Measurements from ENCODE around the gene IFNAR2.
A peak's percentile ranks its signal among the peaks of the same experiment; 100 is the strongest.

The IFNAR2 gene

DNA sequence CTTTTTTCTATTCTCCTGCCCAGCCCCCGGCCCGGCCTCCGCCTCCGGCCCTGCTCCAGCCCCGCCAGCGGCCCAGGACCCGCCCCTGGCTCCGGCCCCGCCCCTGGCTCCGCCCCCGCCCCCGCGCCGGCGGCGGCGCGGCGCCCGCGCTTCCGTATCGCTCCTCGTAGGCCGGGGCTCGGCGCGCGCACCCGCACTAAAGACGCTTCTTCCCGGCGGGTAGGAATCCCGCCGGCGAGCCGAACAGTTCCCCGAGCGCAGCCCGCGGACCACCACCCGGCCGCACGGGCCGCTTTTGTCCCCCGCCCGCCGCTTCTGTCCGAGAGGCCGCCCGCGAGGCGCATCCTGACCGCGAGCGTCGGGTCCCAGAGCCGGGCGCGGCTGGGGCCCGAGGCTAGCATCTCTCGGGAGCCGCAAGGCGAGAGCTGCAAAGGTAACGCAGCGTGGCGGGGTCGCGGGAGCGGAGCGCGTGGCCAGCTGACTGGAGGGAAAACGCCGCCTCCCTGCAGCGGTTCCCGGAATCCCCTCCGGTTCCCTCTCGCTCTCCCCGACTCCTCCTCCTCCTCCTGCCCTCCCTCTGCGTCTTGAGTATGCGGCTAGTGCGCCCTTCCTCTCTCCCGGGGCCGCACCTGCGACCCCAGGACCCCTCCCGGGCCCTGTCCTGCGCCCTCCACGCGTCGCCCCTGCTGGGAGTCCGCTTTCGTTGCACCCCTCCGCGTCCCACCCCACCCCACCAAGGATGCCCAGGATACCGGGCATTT lies at the start of gene IFNAR2:
TSS of gene IFNAR2 (plus strand) at position 155 of the 761 bp plus-strand sequence. CDS start 11,985 bp downstream, outside the sequence.
- TF ChIP-seq, protein P1, sequence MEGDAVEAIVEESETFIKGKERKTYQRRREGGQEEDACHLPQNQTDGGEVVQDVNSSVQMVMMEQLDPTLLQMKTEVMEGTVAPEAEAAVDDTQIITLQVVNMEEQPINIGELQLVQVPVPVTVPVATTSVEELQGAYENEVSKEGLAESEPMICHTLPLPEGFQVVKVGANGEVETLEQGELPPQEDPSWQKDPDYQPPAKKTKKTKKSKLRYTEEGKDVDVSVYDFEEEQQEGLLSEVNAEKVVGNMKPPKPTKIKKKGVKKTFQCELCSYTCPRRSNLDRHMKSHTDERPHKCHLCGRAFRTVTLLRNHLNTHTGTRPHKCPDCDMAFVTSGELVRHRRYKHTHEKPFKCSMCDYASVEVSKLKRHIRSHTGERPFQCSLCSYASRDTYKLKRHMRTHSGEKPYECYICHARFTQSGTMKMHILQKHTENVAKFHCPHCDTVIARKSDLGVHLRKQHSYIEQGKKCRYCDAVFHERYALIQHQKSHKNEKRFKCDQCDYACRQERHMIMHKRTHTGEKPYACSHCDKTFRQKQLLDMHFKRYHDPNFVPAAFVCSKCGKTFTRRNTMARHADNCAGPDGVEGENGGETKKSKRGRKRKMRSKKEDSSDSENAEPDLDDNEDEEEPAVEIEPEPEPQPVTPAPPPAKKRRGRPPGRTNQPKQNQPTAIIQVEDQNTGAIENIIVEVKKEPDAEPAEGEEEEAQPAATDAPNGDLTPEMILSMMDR (IDR thresholded peaks at IDR 0.05; ENCODE audit: insufficient read depth, missing control alignments): no peak
- peak; percentile 68 for DNase-seq (ENCODE audit: insufficient read length, low spot score)
- FAIRE-seq: no peak

DNA sequence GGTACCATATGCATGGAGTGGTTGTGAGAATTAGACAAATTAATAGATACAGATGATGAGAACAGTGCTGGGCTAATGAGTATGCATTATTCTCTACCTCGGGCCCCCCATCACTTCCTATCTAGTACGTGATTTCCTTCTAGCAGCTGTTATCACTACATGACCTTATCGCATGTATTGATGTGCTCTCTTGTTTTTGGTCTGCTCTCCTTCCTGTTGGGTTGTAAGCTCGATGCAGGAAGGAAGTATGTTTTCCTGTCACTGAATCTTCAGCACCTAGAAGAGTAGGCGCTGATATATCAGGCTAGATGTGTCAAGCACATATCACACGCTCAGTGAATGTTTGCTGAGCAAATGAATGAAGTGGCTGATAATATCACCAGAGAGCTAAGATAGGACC lies 43.9 kb upstream of the IFNAR2 start:
- FAIRE-seq (no peak), DNase-seq (ENCODE audit: insufficient read length, low spot score) (no peak)
- TF ChIP-seq, protein P1 (IDR thresholded peaks at IDR 0.05; ENCODE audit: insufficient read depth, missing control alignments): no peak

DNA sequence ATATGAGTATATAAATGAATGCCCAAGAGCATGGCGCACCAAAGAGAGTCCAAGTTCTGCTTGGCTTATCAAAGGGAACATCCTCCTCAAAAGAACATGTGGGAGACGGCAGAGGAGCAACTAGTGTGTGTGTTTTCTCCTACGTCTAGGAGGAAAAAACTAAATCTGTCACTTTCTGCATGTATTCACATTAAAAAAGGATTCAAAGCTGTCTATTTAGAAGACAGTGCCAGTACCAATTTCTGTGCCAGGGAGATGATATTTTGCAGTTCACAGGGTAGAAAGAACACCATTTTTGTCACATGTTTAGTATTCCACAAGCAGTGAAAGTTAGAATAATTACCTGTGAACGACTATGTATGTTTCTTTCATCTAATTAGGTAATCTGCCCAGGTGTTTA lies 42.5 kb upstream of the IFNAR2 start:
- DNase-seq (ENCODE audit: insufficient read length, low spot score) (no peak), FAIRE-seq (no peak)
- TF ChIP-seq, protein P1 (IDR thresholded peaks at IDR 0.05; ENCODE audit: insufficient read depth, missing control alignments): no peak

DNA sequence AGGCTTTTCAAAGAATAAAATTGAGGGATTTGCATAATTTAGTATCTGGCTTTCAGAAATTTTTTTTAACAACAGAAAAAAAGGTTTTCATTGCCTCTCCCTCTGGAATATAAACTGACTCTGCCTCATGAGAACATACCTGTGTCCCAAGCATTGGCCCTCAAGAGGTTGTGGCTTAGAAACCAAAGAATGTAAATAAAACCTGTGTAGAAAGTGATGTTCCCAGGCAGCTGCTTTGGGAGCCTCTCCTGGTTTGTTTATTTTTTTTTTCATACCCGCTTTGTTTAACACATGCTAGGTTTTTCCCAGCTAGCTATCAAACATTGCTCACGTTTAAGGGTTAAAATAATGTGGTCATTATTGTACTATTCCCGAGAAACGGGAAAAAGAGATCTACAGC lies 40.5 kb upstream of the IFNAR2 start:
- TF ChIP-seq, protein P1 (IDR thresholded peaks at IDR 0.05; ENCODE audit: insufficient read depth, missing control alignments): no peak
- FAIRE-seq (no peak), DNase-seq (ENCODE audit: insufficient read length, low spot score) (no peak)

DNA sequence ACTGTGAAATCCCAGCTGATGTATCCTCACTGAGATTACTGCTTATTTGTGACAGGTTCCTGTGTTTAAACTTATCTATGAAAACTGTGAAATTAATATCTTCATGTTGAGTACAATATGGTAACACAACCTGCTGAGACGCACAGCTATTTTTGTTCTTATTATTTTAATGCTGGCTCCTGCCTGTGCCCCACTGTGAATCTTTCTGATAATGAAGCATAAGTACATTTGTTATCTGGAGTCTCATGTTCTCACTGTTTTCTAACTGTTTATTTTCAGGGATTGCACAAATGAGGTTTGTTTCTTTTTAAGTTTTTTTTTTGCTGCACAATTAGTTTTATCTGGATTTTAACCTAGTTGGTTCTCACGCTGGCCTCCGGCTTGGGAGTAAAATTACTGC lies 39.9 kb upstream of the IFNAR2 start:
- no peak for FAIRE-seq
- no peak for DNase-seq (ENCODE audit: insufficient read length, low spot score)
- TF ChIP-seq, protein P1 (IDR thresholded peaks at IDR 0.05; ENCODE audit: insufficient read depth, missing control alignments): no peak

DNA sequence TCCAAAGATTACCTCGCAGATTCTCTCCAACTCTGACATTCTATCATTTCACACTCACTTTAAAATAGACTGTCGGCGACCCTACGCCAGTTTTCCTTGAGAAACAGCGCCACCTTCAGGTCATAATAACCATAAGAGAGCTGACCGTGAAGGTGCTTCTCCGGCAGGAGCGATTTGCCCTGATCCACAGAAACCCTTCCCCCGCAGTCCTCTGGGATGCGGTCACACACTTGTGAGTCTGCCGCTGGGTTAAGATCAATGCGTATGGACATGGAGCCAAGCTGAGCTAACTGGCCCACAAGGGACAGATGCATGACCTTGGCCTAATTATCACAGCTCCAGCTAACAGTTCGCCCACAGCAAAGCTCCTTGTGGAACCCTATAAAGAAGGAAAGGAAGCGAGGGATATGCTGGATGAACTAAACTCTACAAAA lies 32.8 kb upstream of the IFNAR2 start:
- FAIRE-seq (no peak), DNase-seq (ENCODE audit: insufficient read length, low spot score) (no peak)
- TF ChIP-seq, protein P1 (IDR thresholded peaks at IDR 0.05; ENCODE audit: insufficient read depth, missing control alignments): peak; percentile 80

DNA sequence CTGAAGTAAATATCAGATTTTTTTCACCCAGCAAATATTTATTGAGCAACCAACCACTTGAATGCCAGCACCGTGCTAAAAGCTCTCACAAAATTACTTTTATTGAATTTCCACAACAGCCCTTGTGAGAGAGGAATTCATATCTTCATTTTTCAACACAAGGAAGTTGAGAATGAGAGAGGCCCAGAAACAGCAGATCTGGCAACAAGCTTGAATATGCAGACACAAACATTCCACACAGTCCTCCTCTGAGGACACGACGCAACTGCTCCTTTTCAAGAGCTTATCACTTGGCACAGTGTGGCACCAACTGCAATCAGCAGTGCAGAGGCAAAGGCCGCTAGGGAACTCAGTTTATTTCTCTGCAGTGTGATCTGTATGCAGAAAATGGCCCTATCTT lies 32.2 kb upstream of the IFNAR2 start:
- FAIRE-seq (no peak), DNase-seq (ENCODE audit: insufficient read length, low spot score) (no peak)
- TF ChIP-seq, protein P1 (IDR thresholded peaks at IDR 0.05; ENCODE audit: insufficient read depth, missing control alignments): no peak

Measured in D721Med (cell line).